Prostate gland (tissue), 2 donors: ENCODE results near the gene FILIP1.
A peak's percentile ranks its signal among the peaks of the same experiment; 100 is the strongest.

ENCODE experiments used
- POLR2A ChIP-seq: fragments of 450-650 bp; IDR thresholded peaks from one replicate; pipeline ENCODE4 v1.6.1; 2016; ENCODE audit warnings: antibody characterized with exemption, mild to moderate bottlenecking
- TF ChIP-seq, protein P1 (sequence below), 4 experiments: fragments of 200-600 bp in 2 of 4; fragments of 450-650 bp in 2 of 4; sonication (generic) in 2 of 4; IDR thresholded peaks; 1 replicate in 3 of 4; 2 replicates in 1 of 4; pipeline ENCODE4 v1.5.1; 2016 to 2019; ENCODE audit warnings: antibody characterized with exemption in 4 of 4, mild to moderate bottlenecking in 2 of 4, moderate library complexity in 2 of 4

GRCh38 chr6:75266716-75267291, 226.8 kb downstream of the FILIP1 start:
- TF ChIP-seq, protein P1, sequence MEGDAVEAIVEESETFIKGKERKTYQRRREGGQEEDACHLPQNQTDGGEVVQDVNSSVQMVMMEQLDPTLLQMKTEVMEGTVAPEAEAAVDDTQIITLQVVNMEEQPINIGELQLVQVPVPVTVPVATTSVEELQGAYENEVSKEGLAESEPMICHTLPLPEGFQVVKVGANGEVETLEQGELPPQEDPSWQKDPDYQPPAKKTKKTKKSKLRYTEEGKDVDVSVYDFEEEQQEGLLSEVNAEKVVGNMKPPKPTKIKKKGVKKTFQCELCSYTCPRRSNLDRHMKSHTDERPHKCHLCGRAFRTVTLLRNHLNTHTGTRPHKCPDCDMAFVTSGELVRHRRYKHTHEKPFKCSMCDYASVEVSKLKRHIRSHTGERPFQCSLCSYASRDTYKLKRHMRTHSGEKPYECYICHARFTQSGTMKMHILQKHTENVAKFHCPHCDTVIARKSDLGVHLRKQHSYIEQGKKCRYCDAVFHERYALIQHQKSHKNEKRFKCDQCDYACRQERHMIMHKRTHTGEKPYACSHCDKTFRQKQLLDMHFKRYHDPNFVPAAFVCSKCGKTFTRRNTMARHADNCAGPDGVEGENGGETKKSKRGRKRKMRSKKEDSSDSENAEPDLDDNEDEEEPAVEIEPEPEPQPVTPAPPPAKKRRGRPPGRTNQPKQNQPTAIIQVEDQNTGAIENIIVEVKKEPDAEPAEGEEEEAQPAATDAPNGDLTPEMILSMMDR (IDR thresholded peaks at IDR 0.05): peak; percentile 30 to 80 (median 67)
- no peak for TF ChIP-seq POLR2A
